Heart left ventricle (tissue), 13 donors: ENCODE measurements around the gene LIN28A.

ENCODE experiments used
- CTCF ChIP-seq, 12 donors: fragments of 200-600 bp; sonication (generic) in 4 of 12; IDR thresholded peaks; one replicate each; pipeline versions ENCODE4 v1.5.0 to v1.8.0; 2018 to 2022; ENCODE audit warnings: antibody characterized with exemption in 12 of 12, mild to moderate bottlenecking in 5 of 12
- POLR2A ChIP-seq, 2 donors: fragments of 450-650 bp; IDR thresholded peaks; one replicate each; pipeline ENCODE4 v1.6.1; 2017; ENCODE audit warnings: antibody characterized with exemption in 2 of 2, mild to moderate bottlenecking in 2 of 2, moderate library complexity in 2 of 2
- donor health status: ischemic (EF 13 %, LVEDD 7.1; RV severe dilation, severe dysfunction).
- donor health status: DM: no; HTN: yes; CAD: no.
- donor health status: DM: no; HTN: no; CAD: no.
- donor health status: ischemic (EF 25% LVEDD 6.9; RV normal size, moderate dysfunction).
- donor health status: ischemic (EF 25% LVEDD 5.7; RV mildly dilated, moderate dysfunction).
- donor health status: ischemic (EF 35%, LVEDD 5.7; RV mildly dilated, moderate dysfunction).
- donor health status: nonischemic (EF 11% LVEDD 7.7; RV severe dilation, severe dysfunction).
- donor health status: DM: yes; HTN: yes; CAD: no.
- donor health status: PGD.
- donor health status: ischemic (EF 29% LVEDD 5.4; RV normal size, mild dysfunction).
- donor health status: nonischemic (EF 23%, LVEDD 6.1; RV moderate dilation, normal function).

GRCh38 chr1:26413031-26413430 is 2.4 kb downstream of the LIN28A start:
- TF ChIP-seq CTCF (IDR thresholded peaks at IDR 0.05), result no peak
- TF ChIP-seq POLR2A (IDR thresholded peaks at IDR 0.05), result no peak
